Endometrial microvascular endothelial cells (primary cell): ENCODE results near the gene CGB2. TPM values are rescaled to one million over a fixed set of nuclear protein-coding genes. Genes with fewer than 3 reads are reported as not detected.
"Not testable (repeated sequence)": the region's sequence is repeated elsewhere in the genome, so short reads cannot be mapped to it uniquely, and the experiment has no call there.

Experiments used
- in situ Hi-C: cut with HindIII; loops from 2 replicates; pipeline ENCODE4 v1.10.0; 2017; ENCODE audit warnings: low sequenced_read_pairs, low pct_unique_long_range_greater_than_20kb; ENCODE audit errors: inconsistent ontology term
- total RNA-seq: library from RNA; depleted of rRNA; stranded (reverse); fragments of >200 nt; gene quantifications from one replicate; pipeline ENCODE4 v1.2.3, GENCODE V29; 2015; ENCODE audit errors: inconsistent ontology term

The CGB2 gene
- not detected for total RNA-seq

- in situ Hi-C loops = not testable (repeated sequence)
Observed at GRCh38 chr19:49031642-49032301, at the start of gene CGB2. TSS of gene CGB2 (plus strand) at chr19:49031890. CDS start at chr19:49032096, 206 bp downstream.

- in situ Hi-C loops = no loop called here
Observed at GRCh38 chr19:48982280-48982679, 49.4 kb upstream of the CGB2 start.

- in situ Hi-C loops = no loop called here
Observed at GRCh38 chr19:48985711-48986110, 46.0 kb upstream of the CGB2 start.

- in situ Hi-C loops = no loop called here
Observed at GRCh38 chr19:48986211-48986610, 45.5 kb upstream of the CGB2 start.

GRCh38 chr19:48987323-48987722 lies 44.4 kb upstream of the CGB2 start:
- in situ Hi-C loops = no loop called here

GRCh38 chr19:48988286-48988685 lies 43.4 kb upstream of the CGB2 start:
- in situ Hi-C loops = no loop called here

- in situ Hi-C loops = no loop called here
Observed at GRCh38 chr19:48988860-48989259, 42.8 kb upstream of the CGB2 start.

- in situ Hi-C loops = loop anchor here (10.0 kb wide), 1 partner anchor 195 kb away; no protein-coding TSS in a partner anchor
Observed at GRCh38 chr19:48989701-48990291, 41.9 kb upstream of the CGB2 start.

- in situ Hi-C loops = loop anchor here (10.0 kb wide), 1 partner anchor 196 kb away; no protein-coding TSS in a partner anchor
Observed at GRCh38 chr19:48990400-48990799, 41.3 kb upstream of the CGB2 start.

- in situ Hi-C loops = loop anchor here (10.0 kb wide), 1 partner anchor 196 kb away; no protein-coding TSS in a partner anchor
Observed at GRCh38 chr19:48991011-48991609, 40.6 kb upstream of the CGB2 start.

- in situ Hi-C loops = loop anchor here (10.0 kb wide), 1 partner anchor 197 kb away; no protein-coding TSS in a partner anchor
Observed at GRCh38 chr19:48991873-48992580, 39.7 kb upstream of the CGB2 start.

GRCh38 chr19:48992581-48993174 lies 39.0 kb upstream of the CGB2 start:
- in situ Hi-C loops = loop anchor here (10.0 kb wide), 1 partner anchor 198 kb away; no protein-coding TSS in a partner anchor

- in situ Hi-C loops = loop anchor here (10.0 kb wide), 1 partner anchor 199 kb away; no protein-coding TSS in a partner anchor
Observed at GRCh38 chr19:48993175-48994034, 38.3 kb upstream of the CGB2 start, which contains the start of the genes GYS1 and RUVBL2. TSS of gene GYS1 (minus strand) at chr19:48993309. CDS start at chr19:48993112, 197 bp downstream. TSS of gene RUVBL2 (plus strand) at chr19:48993887. CDS start at chr19:48993912, 25 bp downstream.

GRCh38 chr19:48994035-48994386 lies 37.7 kb upstream of the CGB2 start:
- in situ Hi-C loops = loop anchor here (10.0 kb wide), 1 partner anchor 199 kb away; no protein-coding TSS in a partner anchor

GRCh38 chr19:48997972-48998371 lies 33.7 kb upstream of the CGB2 start:
- in situ Hi-C loops = loop anchor here (10.0 kb wide), 1 partner anchor 203 kb away; no protein-coding TSS in a partner anchor

- in situ Hi-C loops = loop anchor here (10.0 kb wide), 1 partner anchor 205 kb away; no protein-coding TSS in a partner anchor
Observed at GRCh38 chr19:48999481-49000325, 32.0 kb upstream of the CGB2 start.

- in situ Hi-C loops = no loop called here
Observed at GRCh38 chr19:49004133-49004532, 27.6 kb upstream of the CGB2 start.
